HFFc6 (cell line): ENCODE measurements around the gene USP6NL. TPM values are rescaled to one million over a fixed set of nuclear protein-coding genes. Genes with fewer than 3 reads are reported as not detected.

Experiments used
- DNase-seq: peaks from one replicate; pipeline ENCODE4 v3.0.0-alpha.2; 2018
- H3K27ac Mint-ChIP-seq: 2 replicates; pipeline ENCODE4 v1.8.0; 2020; ENCODE audit warnings: mild to moderate bottlenecking, mixed read lengths
- H3K27me3 Mint-ChIP-seq: 2 replicates; pipeline ENCODE4 v1.8.0; 2021; ENCODE audit warnings: mild to moderate bottlenecking, moderate library complexity, mixed read lengths; ENCODE audit not compliant: insufficient read depth
- H3K36me3 Mint-ChIP-seq: 2 replicates; pipeline ENCODE4 v1.8.0; 2021; ENCODE audit warnings: low read depth, mixed read lengths
- H3K4me1 Mint-ChIP-seq: 2 replicates; pipeline ENCODE4 v1.8.0; 2020; ENCODE audit warnings: low read depth, mixed read lengths
- H3K4me3 Mint-ChIP-seq: 2 replicates; pipeline ENCODE4 v1.8.0; 2020; ENCODE audit warnings: mild to moderate bottlenecking, moderate library complexity, mixed read lengths
- H3K9me3 Mint-ChIP-seq: 2 replicates; pipeline ENCODE4 v1.8.0; 2020; ENCODE audit warnings: mild to moderate bottlenecking, mixed read lengths
- CTCF ChIP-seq: fragments of 200-600 bp; sonication (generic); IDR thresholded peaks from 2 replicates; pipeline ENCODE4 v1.5.0; 2021; ENCODE audit warnings: antibody characterized with exemption, mild to moderate bottlenecking
- total RNA-seq, 6 experiments: library from RNA; stranded (reverse); fragmentation: NEBNext Ultra II Directional; extraction: Animal tissue kit (Norgen Biotek cat#: 25700); gene quantifications; 2 replicates in 1 of 6; 3 replicates in 5 of 6; pipeline ENCODE4 v1.2.3, GENCODE V29; 2021

The USP6NL gene
- total RNA-seq, 6 experiments from 2014 or later = 9.8 to 13.3 (median 11.8) TPM

GRCh38 chr10:11647676-11648075, 36.2 kb upstream of the USP6NL start:
- Mint-ChIP-seq H3K9me3 (no peaks in the 10 kb centered on the region), H3K4me3 (no peak overlapping the region), H3K27me3 (peaks cover 11% of the 10 kb centered on the region), H3K4me1 (peaks cover 7% of the 10 kb centered on the region), H3K36me3 (no peaks in the 10 kb centered on the region), H3K27ac (no peak overlapping the region)
- DNase-seq = no peak
- no peak for TF ChIP-seq CTCF

GRCh38 chr10:11646450-11646849, 35.0 kb upstream of the USP6NL start:
- Mint-ChIP-seq H3K36me3 (no peaks in the 10 kb centered on the region), H3K4me3 (no peak overlapping the region), H3K27ac (no peak overlapping the region), H3K4me1 (peaks cover 7% of the 10 kb centered on the region), H3K27me3 (peaks cover 13% of the 10 kb centered on the region), H3K9me3 (no peaks in the 10 kb centered on the region)
- TF ChIP-seq CTCF = no peak
- DNase-seq = no peak

GRCh38 chr10:11643039-11643438, 31.6 kb upstream of the USP6NL start:
- DNase-seq = no peak
- peaks cover 7% of the 10 kb centered on the region; the same call in 1 of the 2 replicates for H3K4me1 Mint-ChIP-seq
- H3K4me3 Mint-ChIP-seq = no peak overlapping the region
- TF ChIP-seq CTCF = no peak
- H3K27ac Mint-ChIP-seq = no peak overlapping the region
- H3K9me3 Mint-ChIP-seq = no peaks in the 10 kb centered on the region
- H3K27me3 Mint-ChIP-seq = peaks cover 23% of the 10 kb centered on the region
- no peaks in the 10 kb centered on the region for H3K36me3 Mint-ChIP-seq

DNA sequence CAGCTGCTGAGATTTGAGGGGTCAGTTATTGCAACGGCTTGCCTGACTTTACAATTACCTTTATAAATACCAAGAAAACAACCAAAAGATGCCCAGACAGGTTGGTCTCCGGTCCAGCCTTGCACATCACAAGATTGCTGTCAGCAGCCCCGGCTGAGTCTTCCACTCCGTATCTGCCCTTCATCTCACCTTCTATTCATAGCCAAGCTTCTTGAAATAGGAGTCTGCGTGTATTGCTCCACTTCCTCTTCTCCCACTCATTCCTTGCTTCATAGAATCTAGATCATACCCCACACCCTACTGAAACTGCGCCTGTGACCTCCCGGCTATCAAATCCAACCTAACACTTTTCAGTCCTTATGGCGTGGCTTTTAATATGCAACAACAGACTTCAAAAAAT, 31.1 kb upstream of the USP6NL start:
- Mint-ChIP-seq H3K9me3 (no peaks in the 10 kb centered on the region), H3K4me3 (no peak overlapping the region), H3K36me3 (no peaks in the 10 kb centered on the region)

DNA sequence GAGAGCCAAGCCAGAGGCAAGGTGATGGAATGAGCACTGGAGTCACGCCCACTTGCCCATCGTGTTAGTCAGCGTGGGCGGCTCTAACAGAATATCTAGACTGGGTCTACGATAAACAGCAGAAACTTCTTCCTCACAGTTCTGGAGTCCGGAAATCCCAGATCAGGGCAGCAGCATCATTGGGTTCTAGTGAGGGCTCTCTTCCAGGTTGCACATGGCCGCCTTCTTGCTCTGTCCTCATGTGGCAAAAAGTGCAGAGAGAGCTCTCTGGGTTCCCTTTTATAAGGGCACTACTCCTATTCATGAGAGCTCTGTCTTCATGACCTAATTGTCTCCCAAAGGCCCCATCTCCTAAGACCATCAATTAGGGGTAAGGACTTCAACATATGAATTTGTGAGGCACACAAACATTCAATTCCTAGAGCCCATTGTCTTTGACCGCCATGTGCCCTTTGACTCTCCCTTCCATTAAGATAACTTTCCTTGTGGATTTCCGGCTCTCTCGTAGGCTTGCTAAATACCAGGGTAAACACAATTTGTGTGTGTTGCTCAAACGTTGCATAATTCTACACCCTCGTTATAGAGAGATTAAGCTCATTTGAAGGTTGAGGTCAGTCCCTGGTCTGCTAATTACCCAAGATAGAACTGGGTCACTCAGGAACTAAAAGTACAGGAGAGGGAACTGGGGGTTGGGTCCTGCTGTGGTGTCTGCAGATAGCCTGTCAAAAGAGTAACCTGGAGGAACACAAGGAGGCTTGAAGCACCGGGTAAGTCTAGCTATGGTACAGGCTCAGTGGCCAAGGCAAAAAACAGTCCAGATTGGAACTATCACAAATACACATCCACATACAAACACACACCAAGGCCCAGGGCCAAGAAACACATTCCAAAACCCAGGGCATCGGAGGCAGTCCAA, 28.7 kb upstream of the USP6NL start:
- peaks cover 28% of the 10 kb centered on the region for H3K27me3 Mint-ChIP-seq
- H3K36me3 Mint-ChIP-seq = no peaks in the 10 kb centered on the region
- no peak overlapping the region for H3K27ac Mint-ChIP-seq
- peaks cover 7% of the 10 kb centered on the region; the same call in 1 of the 2 replicates for H3K4me1 Mint-ChIP-seq
- TF ChIP-seq CTCF = no peak
- DNase-seq = no peak
- H3K4me3 Mint-ChIP-seq = no peak overlapping the region
- H3K9me3 Mint-ChIP-seq = no peaks in the 10 kb centered on the region

More for the DNA sequence above, 31.1 kb upstream of the USP6NL start:
- Mint-ChIP-seq H3K27me3 (peaks cover 24% of the 10 kb centered on the region), H3K27ac (no peak overlapping the region), H3K4me1 (peaks cover 7% of the 10 kb centered on the region; the same call in 1 of the 2 replicates)
- no peak for TF ChIP-seq CTCF
- DNase-seq = no peak
